HUES6 (cell line): ENCODE measurements around the gene NDUFAF2.
"Not testable (repeated sequence)": the region's sequence is repeated elsewhere in the genome, so short reads cannot be mapped to it uniquely, and the experiment has no call there.

Experiments used
- H3K27ac ChIP-seq: 2 replicates; pipeline ENCODE4 v1.7.0; 2013; ENCODE audit warnings: low read depth, mild to moderate bottlenecking, low read length, inconsistent platforms
- H3K27me3 ChIP-seq: 2 replicates; pipeline ENCODE4 v1.6.1; 2013; ENCODE audit warnings: low read length; ENCODE audit not compliant: control insufficient read depth, insufficient read depth
- H3K36me3 ChIP-seq: 2 replicates; pipeline ENCODE4 v1.6.1; 2013; ENCODE audit warnings: low read length; ENCODE audit not compliant: control insufficient read depth, insufficient read depth
- H3K4me1 ChIP-seq: 2 replicates; pipeline ENCODE4 v1.6.1; 2013; ENCODE audit warnings: low read length; ENCODE audit not compliant: control insufficient read depth, insufficient read depth
- H3K4me3 ChIP-seq: 2 replicates; pipeline ENCODE4 v1.5.1; 2013; ENCODE audit warnings: low read depth, low read length
- H3K9ac ChIP-seq: one replicate; pipeline ENCODE4 v1.6.1; 2013; ENCODE audit warnings: mild to moderate bottlenecking, low read length
- H3K9me3 ChIP-seq: 2 replicates; pipeline ENCODE4 v1.6.1; 2013; ENCODE audit warnings: low read depth, low read length; ENCODE audit not compliant: control insufficient read depth, insufficient read depth

The NDUFAF2 gene

GRCh38 chr5:60958088-60958487 is 13.1 kb downstream of the NDUFAF2 start:
- Histone ChIP-seq H3K9ac (no peak overlapping the region), H3K27ac (no peak overlapping the region), H3K9me3 (peaks cover 4% of the 10 kb centered on the region; the same call in 1 of the 2 replicates), H3K36me3 (no peaks in the 10 kb centered on the region), H3K27me3 (no peaks in the 10 kb centered on the region), H3K4me3 (no peak overlapping the region), H3K4me1 (no peaks in the 10 kb centered on the region; the same call in 1 of the 2 replicates)

DNA sequence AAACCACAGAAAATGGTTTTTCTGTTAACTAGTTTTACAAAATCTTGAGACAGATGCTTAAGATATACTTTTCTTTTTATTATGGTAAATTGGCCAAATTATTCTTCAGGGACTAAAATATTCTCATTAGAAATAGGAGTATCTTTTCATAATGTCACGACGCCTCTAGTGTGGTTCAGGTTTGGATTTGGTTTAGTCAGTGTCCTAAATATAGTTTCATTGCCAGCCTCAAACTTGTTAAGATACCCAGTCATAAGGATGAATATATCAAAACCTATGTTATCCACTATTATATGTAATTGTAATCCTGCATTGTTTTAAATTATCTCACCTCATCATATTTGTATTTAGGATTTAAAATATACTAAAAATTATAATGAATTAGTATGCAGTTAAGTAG is 13.7 kb downstream of the NDUFAF2 start:
- Histone ChIP-seq H3K27me3 (no peaks in the 10 kb centered on the region), H3K27ac (no peak overlapping the region), H3K9me3 (peaks cover 4% of the 10 kb centered on the region; the same call in 1 of the 2 replicates), H3K9ac (no peak overlapping the region), H3K36me3 (no peaks in the 10 kb centered on the region), H3K4me1 (no peaks in the 10 kb centered on the region; the same call in 1 of the 2 replicates), H3K4me3 (no peak overlapping the region)

DNA sequence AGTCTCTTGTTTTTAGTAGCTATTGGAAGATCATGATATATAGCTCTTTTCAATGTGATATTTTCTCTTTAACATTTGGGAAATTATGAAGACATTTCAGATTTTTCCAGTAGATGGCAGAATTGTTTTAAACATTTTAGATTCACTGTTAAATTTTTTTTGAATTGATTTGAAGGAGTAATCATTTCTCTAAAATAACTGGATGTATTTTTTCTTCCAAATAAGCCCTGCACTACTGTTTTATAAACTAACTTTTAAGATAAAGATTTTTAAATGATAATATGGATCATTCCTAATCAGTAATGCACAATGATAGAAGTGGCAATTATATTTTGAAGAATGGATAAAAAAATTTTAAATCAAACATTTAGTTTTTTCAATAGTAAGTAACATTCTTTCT is 14.2 kb downstream of the NDUFAF2 start:
- Histone ChIP-seq H3K4me3 (no peak overlapping the region), H3K27me3 (no peaks in the 10 kb centered on the region), H3K4me1 (no peaks in the 10 kb centered on the region), H3K9ac (no peak overlapping the region), H3K9me3 (peaks cover 4% of the 10 kb centered on the region; the same call in 1 of the 2 replicates), H3K36me3 (no peaks in the 10 kb centered on the region), H3K27ac (no peak overlapping the region)

DNA sequence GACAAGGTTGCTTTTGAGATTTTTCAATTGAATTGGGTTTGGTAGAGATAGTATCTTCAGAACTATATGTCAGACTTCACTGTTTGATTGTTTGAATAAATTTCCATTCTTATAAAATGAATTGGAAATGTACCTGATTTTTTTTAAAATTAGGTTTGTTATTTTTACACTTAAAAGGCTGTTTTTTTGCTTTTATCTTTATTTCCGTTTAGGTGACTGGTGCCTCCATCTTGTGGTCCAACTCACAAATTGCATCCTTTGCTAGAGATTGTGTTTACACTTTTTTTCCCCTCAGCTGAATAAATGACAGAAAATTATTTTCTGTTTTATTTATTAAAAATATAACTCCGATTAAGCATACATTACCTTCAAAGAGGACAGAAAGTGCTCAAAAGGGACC is 15.6 kb downstream of the NDUFAF2 start:
- Histone ChIP-seq H3K27ac (no peak overlapping the region), H3K27me3 (no peaks in the 10 kb centered on the region), H3K4me3 (no peak overlapping the region), H3K4me1 (no peaks in the 10 kb centered on the region), H3K36me3 (no peaks in the 10 kb centered on the region), H3K9me3 (no peaks in the 10 kb centered on the region; the same call in 1 of the 2 replicates), H3K9ac (no peak overlapping the region)

GRCh38 chr5:60961685-60962084 is 16.7 kb downstream of the NDUFAF2 start:
- H3K9me3 ChIP-seq: peaks cover 9% of the 10 kb centered on the region; the same call in 1 of the 2 replicates
- no peaks in the 10 kb centered on the region for H3K4me1 ChIP-seq
- no peak overlapping the region for H3K27ac ChIP-seq
- no peaks in the 10 kb centered on the region for H3K36me3 ChIP-seq
- no peak overlapping the region for H3K4me3 ChIP-seq
- H3K27me3 ChIP-seq: no peaks in the 10 kb centered on the region
- no peak overlapping the region for H3K9ac ChIP-seq

DNA sequence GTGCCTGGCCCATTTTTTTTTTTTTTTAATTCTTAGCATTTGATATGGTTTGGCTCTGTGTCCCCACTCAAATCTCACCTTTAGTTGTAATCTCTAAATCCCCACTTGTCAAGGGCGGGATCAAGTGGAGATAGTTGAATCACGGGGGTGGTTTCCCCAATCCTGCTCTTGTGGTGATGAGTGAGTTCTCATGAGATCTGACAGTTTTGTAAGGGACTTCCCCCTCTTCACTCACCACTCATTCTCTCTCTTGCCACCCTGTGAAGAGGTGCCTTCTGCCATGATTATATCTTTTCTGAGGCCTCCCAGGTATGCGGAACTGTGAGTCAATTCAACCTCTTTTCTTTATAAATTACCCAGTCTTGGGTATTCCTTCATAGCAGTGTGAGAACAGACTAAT is 27.2 kb downstream of the NDUFAF2 start:
- Histone ChIP-seq H3K4me1 (no peaks in the 10 kb centered on the region), H3K4me3 (no peak overlapping the region), H3K9ac (no peak overlapping the region), H3K27ac (no peak overlapping the region), H3K36me3 (no peaks in the 10 kb centered on the region), H3K27me3 (no peaks in the 10 kb centered on the region), H3K9me3 (no peaks in the 10 kb centered on the region)

DNA sequence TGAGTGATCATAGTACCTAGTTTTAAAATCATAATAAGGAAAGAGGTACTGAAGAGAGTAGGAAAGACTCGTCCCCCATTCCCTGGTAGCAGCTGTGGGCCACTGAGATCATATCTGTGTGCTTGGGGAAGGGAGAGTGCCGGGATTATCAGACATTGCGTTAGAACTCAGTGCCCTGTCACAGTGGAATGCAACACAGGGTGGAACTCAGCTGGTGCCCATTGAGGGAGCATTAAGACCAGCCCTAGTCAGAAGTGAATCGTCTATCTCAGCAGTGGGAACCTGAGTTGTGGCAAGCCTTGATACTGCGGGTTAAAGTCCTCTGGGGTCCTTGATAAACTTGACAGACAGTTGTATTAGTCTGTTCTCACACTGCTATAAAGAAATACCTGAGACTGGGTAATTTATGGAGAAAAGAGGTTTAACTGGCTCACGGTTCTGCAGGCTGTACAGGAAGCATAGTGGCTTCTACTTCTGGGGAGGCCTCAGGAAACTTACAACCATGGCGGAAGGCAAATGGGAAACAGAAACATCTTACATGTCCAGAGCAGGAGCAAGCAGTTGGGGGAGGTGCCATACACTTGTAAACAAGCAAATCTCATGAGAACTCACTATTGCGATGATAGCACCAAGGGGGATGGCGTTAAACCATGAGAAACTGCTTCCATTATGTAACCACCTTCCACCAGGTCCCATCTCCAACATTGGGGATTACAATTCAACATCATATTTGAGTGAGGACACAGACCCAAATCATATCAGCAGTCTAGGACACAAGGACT is 33.1 kb downstream of the NDUFAF2 start:
- Histone ChIP-seq H3K27me3 (no peaks in the 10 kb centered on the region), H3K4me1 (no peaks in the 10 kb centered on the region; the same call in 1 of the 2 replicates), H3K27ac (no peak overlapping the region), H3K9ac (no peak overlapping the region), H3K36me3 (no peaks in the 10 kb centered on the region), H3K9me3 (peaks cover 3% of the 10 kb centered on the region; the same call in 1 of the 2 replicates), H3K4me3 (no peak overlapping the region)

DNA sequence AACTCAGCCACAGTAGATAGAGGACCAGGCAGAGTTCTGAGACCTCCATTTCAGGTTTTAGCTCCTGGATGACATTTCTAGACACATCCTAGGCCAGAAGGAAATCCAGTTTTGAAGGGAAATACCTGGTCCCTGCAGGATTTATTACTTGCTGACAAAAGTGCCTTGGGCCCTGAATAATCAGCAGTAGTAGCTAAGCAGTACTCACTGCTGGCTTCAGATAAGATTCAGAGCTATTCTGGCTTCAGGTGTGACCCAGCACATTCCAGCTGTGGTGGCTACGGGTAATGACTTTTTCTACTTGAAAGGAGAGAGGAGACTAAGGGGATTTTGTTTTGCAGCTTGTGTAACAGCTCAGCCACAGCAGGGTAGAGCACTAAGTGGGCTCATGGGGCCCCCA is 34.0 kb downstream of the NDUFAF2 start:
- Histone ChIP-seq H3K27me3 (no peaks in the 10 kb centered on the region), H3K4me1 (no peaks in the 10 kb centered on the region; the same call in 1 of the 2 replicates), H3K36me3 (no peaks in the 10 kb centered on the region), H3K4me3 (no peak overlapping the region), H3K27ac (no peak overlapping the region), H3K9ac (no peak overlapping the region), H3K9me3 (peaks cover 3% of the 10 kb centered on the region; the same call in 1 of the 2 replicates)

DNA sequence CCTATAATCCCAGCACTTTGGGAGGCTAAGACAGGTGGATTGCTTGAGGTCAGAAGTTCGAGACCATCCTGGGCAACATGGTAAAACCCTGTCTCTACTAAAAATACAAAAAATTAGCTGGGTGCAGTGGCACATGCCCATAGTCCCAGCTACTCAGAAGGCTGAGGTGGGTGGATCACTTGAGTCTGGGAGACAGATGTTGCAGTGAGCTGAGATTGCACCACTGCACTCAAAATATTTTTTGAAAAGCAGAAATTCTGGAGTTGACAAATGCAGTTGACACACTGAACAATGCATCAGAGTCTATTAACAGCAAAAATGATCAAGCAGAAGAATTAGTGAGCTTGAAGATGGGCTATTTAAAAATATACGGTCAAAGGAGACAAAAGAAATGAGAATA is 35.5 kb downstream of the NDUFAF2 start:
- Histone ChIP-seq H3K9me3 (peaks cover 3% of the 10 kb centered on the region; the same call in 1 of the 2 replicates), H3K27ac (no peak overlapping the region), H3K36me3 (no peaks in the 10 kb centered on the region), H3K4me1 (no peaks in the 10 kb centered on the region; the same call in 1 of the 2 replicates), H3K4me3 (no peak overlapping the region), H3K27me3 (no peaks in the 10 kb centered on the region), H3K9ac (no peak overlapping the region)

DNA sequence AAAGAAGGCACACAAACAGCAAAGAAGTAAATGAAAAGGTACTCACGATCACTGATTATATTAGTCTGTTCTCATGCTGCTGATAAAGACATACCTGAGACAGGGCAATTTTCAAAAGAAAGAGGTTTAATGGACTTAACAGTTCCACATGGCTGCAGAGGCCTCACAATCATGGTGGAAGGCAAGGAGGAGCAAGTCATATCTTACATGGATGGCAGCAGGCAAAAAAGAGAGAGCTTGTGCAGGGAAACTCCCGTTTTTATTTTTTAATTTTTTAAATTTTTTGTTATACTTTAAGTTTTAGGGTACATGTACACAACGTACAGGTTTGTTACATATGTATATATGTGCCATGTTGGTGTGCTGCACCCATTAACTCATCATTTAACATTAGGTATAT is 37.1 kb downstream of the NDUFAF2 start:
- not testable (repeated sequence) for H3K9ac ChIP-seq, H3K4me3 ChIP-seq, H3K27ac ChIP-seq, H3K36me3 ChIP-seq, H3K4me1 ChIP-seq, H3K27me3 ChIP-seq, H3K9me3 ChIP-seq

- H3K9ac ChIP-seq: no peak overlapping the region
- H3K9me3 ChIP-seq: peaks cover 32% of the 10 kb centered on the region
These were observed 44.8 kb downstream of the NDUFAF2 start for GRCh38 chr5:60989790-60990189.

More at GRCh38 chr5:60989790-60990189, 44.8 kb downstream of the NDUFAF2 start:
- Histone ChIP-seq H3K4me3 (no peak overlapping the region), H3K27ac (no peak overlapping the region), H3K4me1 (no peaks in the 10 kb centered on the region), H3K36me3 (peaks cover 6% of the 10 kb centered on the region; the same call in 1 of the 2 replicates), H3K27me3 (no peaks in the 10 kb centered on the region)
